K562 (cell line): ENCODE results near the gene ACTL6A. TPM values are rescaled to one million over a fixed set of nuclear protein-coding genes. Genes with fewer than 3 reads are reported as not detected.
A peak's percentile ranks its signal among the peaks of the same experiment; 100 is the strongest.

ENCODE experiments used
- ATAC-seq: fragments of 200-7000 bp; cut with Tn5 transposase; 3 replicates; pipeline ENCODE4 v1.9.1; 2020; ENCODE audit warnings: moderate library complexity
- BruUV-seq: library from RNA; stranded (reverse); fragments of 400-500 nt; replicated peaks from 2 replicates; lab custom pipeline; 2021; lab: Mats Ljungman, UMichigan
- CTCF ChIA-PET: fragments of 300-600 bp; formaldehyde crosslinking; extraction: SDS; loops from one replicate; lab custom pipeline; 2021; ENCODE audit warnings: low intra/inter-chr PET ratio; lab: Yijun Ruan, JAX
- POLR2A ChIA-PET: fragments of 300-600, 350-650 bp; sonication (Branson Sonifier 250); formaldehyde crosslinking; extraction: SDS; loops from one replicate; lab custom pipeline; 2021; ENCODE audit warnings: antibody characterized with exemption, inconsistent platforms; lab: Yijun Ruan, JAX
- DNase-seq, 4 experiments: peaks; one replicate each; pipeline versions ENCODE4 v3.0.0 to v3.0.0-alpha.2; 2011 to 2018; ENCODE audit warnings: low spot score in 3 of 4, mixed read lengths in 3 of 4; ENCODE audit errors: extremely low read depth in 1 of 4
- FAIRE-seq: peaks from 2 replicates; lab custom pipeline; 2011; peaks lifted over from hg19 to GRCh38; lab: Jason Lieb, UNC
- H2AFZ ChIP-seq: 2 replicates; pipeline ENCODE4 v1.6.0; 2011; ENCODE audit warnings: low read depth, low read length, control low read depth, inconsistent platforms
- H3K27ac ChIP-seq: fragments of 200-600 bp; 3 replicates; pipeline ENCODE4 v1.8.0; 2011; ENCODE audit warnings: low read depth, mild to moderate bottlenecking, control low read depth, inconsistent platforms, low read length, moderate library complexity, mixed read lengths; ENCODE audit errors: extremely low read depth
- H3K27me3 ChIP-seq, 2 experiments: fragments of 300-600 bp in 1 of 2; 2 replicates in 1 of 2; 3 replicates in 1 of 2; pipeline versions ENCODE4 v1.6.0 to v1.8.0; 2011; ENCODE audit warnings: inconsistent platforms in 2 of 2, low read length in 2 of 2, mild to moderate bottlenecking in 1 of 2, mixed read lengths in 1 of 2, moderate library complexity in 1 of 2; ENCODE audit not compliant: control insufficient read depth in 2 of 2, insufficient read depth in 2 of 2
- H3K36me3 ChIP-seq: fragments of 300-600 bp; 3 replicates; pipeline ENCODE4 v1.8.0; 2011; ENCODE audit warnings: mild to moderate bottlenecking, low read length, inconsistent platforms; ENCODE audit not compliant: control insufficient read depth, insufficient read depth
- H3K4me1 ChIP-seq, 2 experiments: fragments of 200-600 bp in 1 of 2; replicated peaks in 1 of 2; 2 replicates in 1 of 2; 3 replicates in 1 of 2; pipeline versions ENCODE4 v1.5.1 to v1.8.0; 2011; ENCODE audit warnings: inconsistent platforms in 2 of 2, low read length in 2 of 2, mild to moderate bottlenecking in 1 of 2, mixed read lengths in 1 of 2, moderate library complexity in 1 of 2; ENCODE audit not compliant: control insufficient read depth in 2 of 2, insufficient read depth in 2 of 2
- H3K4me2 ChIP-seq: 2 replicates; pipeline ENCODE4 v1.6.1; 2011; ENCODE audit warnings: low read length, control low read depth, inconsistent platforms, mixed read lengths; ENCODE audit not compliant: insufficient read depth
- H3K4me3 ChIP-seq: fragments of 200-600 bp; sonication (generic), shearing (Covaris generic); 2 replicates; pipeline ENCODE4 v1.5.1; 2016; ENCODE audit warnings: control low read depth, inconsistent platforms
- H3K79me2 ChIP-seq: fragments of 200-600 bp; 3 replicates; pipeline ENCODE4 v1.8.0; 2011; ENCODE audit warnings: low read length, inconsistent platforms; ENCODE audit not compliant: control insufficient read depth, insufficient read depth
- H3K9ac ChIP-seq, 2 experiments: 2 replicates each; pipeline versions ENCODE4 v1.6.0 to v1.6.1; 2011; ENCODE audit warnings: low read depth in 2 of 2, low read length in 2 of 2, control low read depth in 1 of 2, inconsistent platforms in 1 of 2, mild to moderate bottlenecking in 1 of 2, mixed read lengths in 1 of 2; ENCODE audit not compliant: insufficient read depth in 1 of 2
- H3K9me1 ChIP-seq: one replicate; pipeline ENCODE4 v1.6.0; 2011; ENCODE audit warnings: inconsistent platforms, mild to moderate bottlenecking, low read length, moderate library complexity; ENCODE audit not compliant: control insufficient read depth, insufficient read depth
- H3K9me3 ChIP-seq: replicated peaks from 2 replicates; pipeline ENCODE4 v1.5.1; 2011; ENCODE audit warnings: low read depth, low read length, inconsistent platforms; ENCODE audit not compliant: control insufficient read depth, insufficient read depth
- H4K20me1 ChIP-seq: replicated peaks from 2 replicates; pipeline ENCODE4 v1.6.1; 2011; ENCODE audit warnings: low read length, inconsistent platforms, mixed read lengths; ENCODE audit not compliant: control insufficient read depth, insufficient read depth
- C11orf30 ChIP-seq: fragments of 450-650 bp; IDR thresholded peaks from 2 replicates; pipeline ENCODE4 v1.6.1; 2016; ENCODE audit warnings: low read depth, mild to moderate bottlenecking
- CCNT2 ChIP-seq: IDR thresholded peaks from 2 replicates; pipeline ENCODE4 v1.6.1; 2011; ENCODE audit warnings: borderline replicate concordance, low read depth, mild to moderate bottlenecking, moderate library complexity, mixed read lengths, low read length; ENCODE audit not compliant: insufficient read length; ENCODE audit errors: extremely low read depth
- CREM ChIP-seq: IDR thresholded peaks from 2 replicates; pipeline ENCODE4 v1.6.1; 2014; ENCODE audit warnings: antibody characterized with exemption, low read depth
- DIDO1 ChIP-seq: fragments of 450-650 bp; IDR thresholded peaks from 2 replicates; pipeline ENCODE4 v1.6.1; 2016; ENCODE audit warnings: low read depth, missing biosample characterization, missing genetic modification characterization
- ETV6 ChIP-seq, 3 experiments: fragments of 150-350 bp in 1 of 3; sonication (generic) in 1 of 3; formaldehyde crosslinking in 1 of 3; IDR thresholded peaks; 2 replicates each; pipeline versions ENCODE4 v1.6.1 to v1.8.0; 2014 to 2022; ENCODE audit warnings: borderline replicate concordance in 2 of 3, low read depth in 2 of 3, antibody characterized with exemption in 1 of 3, low read length in 1 of 3, mild to moderate bottlenecking in 1 of 3, missing genetic modification reagents in 1 of 3
- KAT2B ChIP-seq: IDR thresholded peaks from one replicate; pipeline ENCODE4 v1.6.1; 2012; ENCODE audit warnings: low read depth, mild to moderate bottlenecking, control low read depth, inconsistent platforms, low read length, moderate library complexity
- KAT7 ChIP-seq: sonication (generic); formaldehyde crosslinking; IDR thresholded peaks from 2 replicates; pipeline ENCODE4 v1.8.0; 2022; ENCODE audit warnings: missing genetic modification reagents, mild to moderate bottlenecking, borderline replicate concordance
- MTF1 ChIP-seq: fragments of 250-450 bp; sonication (Bioruptor Pico); IDR thresholded peaks from 2 replicates; pipeline ENCODE4 v1.9.0; 2021; ENCODE audit warnings: moderate library complexity, mild to moderate bottlenecking, inconsistent platforms, borderline replicate concordance
- NFE2 ChIP-seq: IDR thresholded peaks from 2 replicates; pipeline ENCODE4 v1.6.1; 2014; ENCODE audit warnings: antibody characterized with exemption, low read depth
- PTRF ChIP-seq: fragments of 450-650 bp; IDR thresholded peaks from 2 replicates; pipeline ENCODE4 v1.6.1; 2016; ENCODE audit warnings: mild to moderate bottlenecking, missing genetic modification characterization, missing compliant biosample characterization
- SMARCC2 ChIP-seq: fragments of 450-650 bp; IDR thresholded peaks from 2 replicates; pipeline ENCODE4 v1.6.1; 2017; ENCODE audit warnings: antibody characterized with exemption, moderate library complexity, mild to moderate bottlenecking, low read depth
- ZC3H11A ChIP-seq: IDR thresholded peaks from 2 replicates; pipeline ENCODE4 v1.6.1; 2012; ENCODE audit warnings: low read depth, low read length, improper control_type of control experiment
- ZNF12 ChIP-seq: sonication (generic); formaldehyde crosslinking; IDR thresholded peaks from 2 replicates; pipeline ENCODE4 v1.4.0; 2020; ENCODE audit warnings: mild to moderate bottlenecking, missing genetic modification reagents
- ZNF174 ChIP-seq: fragments of 250-450 bp; sonication (Bioruptor Pico); IDR thresholded peaks from 2 replicates; pipeline ENCODE4 v1.4.0; 2020; ENCODE audit warnings: mild to moderate bottlenecking
- ZNF316 ChIP-seq: fragments of 450-650 bp; IDR thresholded peaks from 2 replicates; pipeline ENCODE4 v1.6.1; 2016
- ZNF707 ChIP-seq: fragments of 250-450 bp; sonication (Bioruptor Pico); conservative IDR thresholded peaks from 2 replicates; pipeline ENCODE4 v1.8.0; 2022; ENCODE audit warnings: inconsistent platforms, mild to moderate bottlenecking, moderate library complexity
- WGBS: fragments of 100-300 bp; shearing (Covaris generic); methylation state at CpG from one replicate; pipeline ENCODE4 v1.1.6; 2016; ENCODE audit warnings: low coverage, mixed read lengths; ENCODE audit not compliant: insufficient coverage; ENCODE audit errors: missing lambda C conversion rate; 5-methylcytosine and 5-hydroxymethylcytosine counted together
- in situ Hi-C: fragments of 300-500 bp; cut with MboI; formaldehyde crosslinking; loops from 4 replicates; pipeline ENCODE4 v1.15.0; 2018; ENCODE audit warnings: inconsistent platforms, mixed read lengths
- intact Hi-C: fragments of 100-400 bp; cut with micrococcal nuclease; formaldehyde crosslinking; loops from 2 replicates; pipeline ENCODE4 v1.14.2; 2022
- polyA plus RNA-seq, 8 experiments: library from polyadenylated mRNA; depleted of rRNA in 4 of 8; stranded (reverse) in 5 of 8; unstranded in 3 of 8; fragments of >200 nt; fragmentation: Nextera tagmentation in 2 of 8; fragmentation: Illumina TruSeq in 1 of 8; extraction: Ambion mirVana in 2 of 8; extraction: Trizol in 1 of 8; gene quantifications; 2 replicates each; pipeline versions ENCODE4 v1.2.1 to v1.2.3, GENCODE V29; 2011 to 2014; ENCODE audit warnings: inconsistent platforms in 1 of 8, missing spikeins in 1 of 8
- total RNA-seq, 7 experiments: library from RNA; depleted of rRNA in 6 of 7; stranded (reverse); fragments of >200 nt in 6 of 7; fragmentation: Illumina TruSeq in 2 of 7; extraction: Trizol in 2 of 7; gene quantifications; 2 replicates each; pipeline versions ENCODE4 v1.2.1 to v1.2.3, GENCODE V29; 2011 to 2021; ENCODE audit warnings: low replicate concordance in 1 of 7

ACTL6A gene
- total and polyA plus RNA-seq, 9 of the 15 experiments (the other 6 are each of a cell fraction or from before 2014, with no cell fraction given) = 107 to 243 (median 157) TPM

- H2AFZ ChIP-seq = peak overlapping the region; percentile 78
- intact Hi-C loops = no loop called here
- POLR2A ChIA-PET = interaction anchor here (1.9 kb wide), 1 partner anchor 16 kb away, joined by 5 read pairs; the partner anchor contains the start of gene ACTL6A
- H3K9me1 ChIP-seq = no peaks in the 10 kb centered on the region
- TF ChIP-seq KAT7 (CRISPR knock-in tag) = no peak
- TF ChIP-seq C11orf30 = peak; percentile 37; the same call in 1 of the 2 replicates
- no peak for TF ChIP-seq ZC3H11A
- no peak for TF ChIP-seq ZNF707 (CRISPR knock-in tag)
- no peak for TF ChIP-seq MTF1
- no peak for TF ChIP-seq KAT2B
- TF ChIP-seq CREM = no peak
- TF ChIP-seq ZNF174 (CRISPR knock-in tag) = no peak
- TF ChIP-seq CCNT2 = no peak
- TF ChIP-seq ZNF316 = peak; percentile 50
- TF ChIP-seq DIDO1 (tag) = no peak
- TF ChIP-seq NFE2 = peak; percentile 34; the same call in 1 of the 2 replicates
- TF ChIP-seq ZNF12 = no peak
- TF ChIP-seq PTRF = no peak
- no peak for TF ChIP-seq ETV6 (IDR thresholded peaks at IDR 0.05; ENCODE audit: borderline replicate concordance in 1 of 2, low read depth in 2 of 2, low read length in 1 of 2)
- no peak for TF ChIP-seq ETV6 (CRISPR knock-in tag; IDR thresholded peaks at IDR 0.05; ENCODE audit: borderline replicate concordance)
- TF ChIP-seq SMARCC2 = no peak
- TF ChIP-seq, all 486 proteins: peak for 3
- no peaks in the 10 kb centered on the region for H3K36me3 ChIP-seq
- peak overlapping the region; percentile 7; the same call in 1 of the 2 replicates for H3K4me2 ChIP-seq
- WGBS = 9% methylated on average over 2 of the region's 2 CpGs
- CTCF ChIA-PET = no interaction called here
- FAIRE-seq = no peak
- peaks cover 0 to 3% of the 10 kb centered on the region in 2 experiments; a peak in 2 of 5 replicates for H3K4me1 ChIP-seq
- 0 out of 4 replicates have a peak overlapping the region, but pooled peaks of 1 of the 2 experiments have one; percentile 8 for H3K9ac ChIP-seq
- ATAC-seq = peak; percentile 78
- peak in 1 of 4 experiments; percentile 44 for DNase-seq
- no peaks in the 10 kb centered on the region for H3K27me3 ChIP-seq
- no peaks in the 10 kb centered on the region for H4K20me1 ChIP-seq
- no peaks in the 10 kb centered on the region for H3K79me2 ChIP-seq
- no peak overlapping the region for H3K4me3 ChIP-seq
- in situ Hi-C loops = no loop called here
- BruUV-seq = no TSS peak
- H3K27ac ChIP-seq = no peak overlapping the region
- H3K9me3 ChIP-seq = no peaks in the 10 kb centered on the region
Observed at GRCh38 chr3:179546814-179547241, 15.9 kb upstream of the ACTL6A start.
